K562 (cell line): Measurements from ENCODE around the gene SELENOK. TPM values are rescaled to one million over a fixed set of nuclear protein-coding genes. Genes with fewer than 3 reads are reported as not detected.

Experiments
- ATAC-seq: fragments of 200-7000 bp; cut with Tn5 transposase; 3 replicates; pipeline ENCODE4 v1.9.1; 2020; ENCODE audit warnings: moderate library complexity
- BruUV-seq: library from RNA; stranded (reverse); fragments of 400-500 nt; replicated peaks from 2 replicates; lab custom pipeline; 2021; lab: Mats Ljungman, UMichigan
- CTCF ChIA-PET: fragments of 300-600 bp; formaldehyde crosslinking; extraction: SDS; loops from one replicate; lab custom pipeline; 2021; ENCODE audit warnings: low intra/inter-chr PET ratio; lab: Yijun Ruan, JAX
- POLR2A ChIA-PET: fragments of 300-600, 350-650 bp; sonication (Branson Sonifier 250); formaldehyde crosslinking; extraction: SDS; loops from one replicate; lab custom pipeline; 2021; ENCODE audit warnings: antibody characterized with exemption, inconsistent platforms; lab: Yijun Ruan, JAX
- DNase-seq, 4 experiments: peaks; one replicate each; pipeline versions ENCODE4 v3.0.0 to v3.0.0-alpha.2; 2011 to 2018; ENCODE audit warnings: low spot score in 3 of 4, mixed read lengths in 3 of 4; ENCODE audit errors: extremely low read depth in 1 of 4
- FAIRE-seq: peaks from 2 replicates; lab custom pipeline; 2011; peaks lifted over from hg19 to GRCh38; lab: Jason Lieb, UNC
- H2AFZ ChIP-seq: 2 replicates; pipeline ENCODE4 v1.6.0; 2011; ENCODE audit warnings: low read depth, low read length, control low read depth, inconsistent platforms
- H3K27ac ChIP-seq: fragments of 200-600 bp; 3 replicates; pipeline ENCODE4 v1.8.0; 2011; ENCODE audit warnings: low read depth, mild to moderate bottlenecking, control low read depth, inconsistent platforms, low read length, moderate library complexity, mixed read lengths; ENCODE audit errors: extremely low read depth
- H3K27me3 ChIP-seq, 2 experiments: fragments of 300-600 bp in 1 of 2; 2 replicates in 1 of 2; 3 replicates in 1 of 2; pipeline versions ENCODE4 v1.6.0 to v1.8.0; 2011; ENCODE audit warnings: inconsistent platforms in 2 of 2, low read length in 2 of 2, mild to moderate bottlenecking in 1 of 2, mixed read lengths in 1 of 2, moderate library complexity in 1 of 2; ENCODE audit not compliant: control insufficient read depth in 2 of 2, insufficient read depth in 2 of 2
- H3K36me3 ChIP-seq: fragments of 300-600 bp; 3 replicates; pipeline ENCODE4 v1.8.0; 2011; ENCODE audit warnings: mild to moderate bottlenecking, low read length, inconsistent platforms; ENCODE audit not compliant: control insufficient read depth, insufficient read depth
- H3K4me1 ChIP-seq, 2 experiments: fragments of 200-600 bp in 1 of 2; replicated peaks in 1 of 2; 2 replicates in 1 of 2; 3 replicates in 1 of 2; pipeline versions ENCODE4 v1.5.1 to v1.8.0; 2011; ENCODE audit warnings: inconsistent platforms in 2 of 2, low read length in 2 of 2, mild to moderate bottlenecking in 1 of 2, mixed read lengths in 1 of 2, moderate library complexity in 1 of 2; ENCODE audit not compliant: control insufficient read depth in 2 of 2, insufficient read depth in 2 of 2
- H3K4me2 ChIP-seq: 2 replicates; pipeline ENCODE4 v1.6.1; 2011; ENCODE audit warnings: low read length, control low read depth, inconsistent platforms, mixed read lengths; ENCODE audit not compliant: insufficient read depth
- H3K4me3 ChIP-seq: fragments of 200-600 bp; sonication (generic), shearing (Covaris generic); 2 replicates; pipeline ENCODE4 v1.5.1; 2016; ENCODE audit warnings: control low read depth, inconsistent platforms
- H3K79me2 ChIP-seq: fragments of 200-600 bp; 3 replicates; pipeline ENCODE4 v1.8.0; 2011; ENCODE audit warnings: low read length, inconsistent platforms; ENCODE audit not compliant: control insufficient read depth, insufficient read depth
- H3K9ac ChIP-seq, 2 experiments: 2 replicates each; pipeline versions ENCODE4 v1.6.0 to v1.6.1; 2011; ENCODE audit warnings: low read depth in 2 of 2, low read length in 2 of 2, control low read depth in 1 of 2, inconsistent platforms in 1 of 2, mild to moderate bottlenecking in 1 of 2, mixed read lengths in 1 of 2; ENCODE audit not compliant: insufficient read depth in 1 of 2
- H3K9me1 ChIP-seq: one replicate; pipeline ENCODE4 v1.6.0; 2011; ENCODE audit warnings: inconsistent platforms, mild to moderate bottlenecking, low read length, moderate library complexity; ENCODE audit not compliant: control insufficient read depth, insufficient read depth
- H3K9me3 ChIP-seq: replicated peaks from 2 replicates; pipeline ENCODE4 v1.5.1; 2011; ENCODE audit warnings: low read depth, low read length, inconsistent platforms; ENCODE audit not compliant: control insufficient read depth, insufficient read depth
- H4K20me1 ChIP-seq: replicated peaks from 2 replicates; pipeline ENCODE4 v1.6.1; 2011; ENCODE audit warnings: low read length, inconsistent platforms, mixed read lengths; ENCODE audit not compliant: control insufficient read depth, insufficient read depth
- CBX5 ChIP-seq: IDR thresholded peaks from 2 replicates; pipeline ENCODE4 v1.6.1; 2014; ENCODE audit warnings: low read depth, borderline replicate concordance
- ETS2 ChIP-seq: IDR thresholded peaks from 2 replicates; pipeline ENCODE4 v1.6.1; 2016; ENCODE audit warnings: borderline replicate concordance, missing genetic modification characterization, mild to moderate bottlenecking, moderate library complexity, missing compliant biosample characterization; ENCODE audit not compliant: poor library complexity, severe bottlenecking
- RAD21 ChIP-seq, 2 experiments: fragments of 250-450 bp in 1 of 2; fragments of 450-650 bp in 1 of 2; sonication (Bioruptor Pico) in 1 of 2; formaldehyde crosslinking in 1 of 2; IDR thresholded peaks in 1 of 2; conservative IDR thresholded peaks in 1 of 2; 2 replicates each; pipeline versions ENCODE4 v1.4.0 to v1.8.0; 2020 to 2022; ENCODE audit warnings: mild to moderate bottlenecking in 2 of 2, moderate library complexity in 1 of 2
- SMC3 ChIP-seq: conservative IDR thresholded peaks from 2 replicates; pipeline ENCODE4 v1.6.1; 2011; ENCODE audit warnings: low read depth, low read length, improper control_type of control experiment; ENCODE audit not compliant: insufficient read depth
- ZEB2 ChIP-seq: fragments of 450-650 bp; IDR thresholded peaks from 2 replicates; pipeline ENCODE4 v1.6.1; 2016
- ZNF3 ChIP-seq: fragments of 250-450 bp; sonication (Bioruptor Pico); IDR thresholded peaks from 2 replicates; pipeline ENCODE4 v1.5.0; 2021; ENCODE audit warnings: mild to moderate bottlenecking, moderate library complexity
- ZSCAN29 ChIP-seq: fragments of 450-650 bp; IDR thresholded peaks from 2 replicates; pipeline ENCODE4 v1.6.1; 2017
- WGBS: fragments of 100-300 bp; shearing (Covaris generic); methylation state at CpG from one replicate; pipeline ENCODE4 v1.1.6; 2016; ENCODE audit warnings: low coverage, mixed read lengths; ENCODE audit not compliant: insufficient coverage; ENCODE audit errors: missing lambda C conversion rate; 5-methylcytosine and 5-hydroxymethylcytosine counted together
- in situ Hi-C: fragments of 300-500 bp; cut with MboI; formaldehyde crosslinking; loops from 4 replicates; pipeline ENCODE4 v1.15.0; 2018; ENCODE audit warnings: inconsistent platforms, mixed read lengths
- intact Hi-C: fragments of 100-400 bp; cut with micrococcal nuclease; formaldehyde crosslinking; loops from 2 replicates; pipeline ENCODE4 v1.14.2; 2022
- polyA plus RNA-seq, 8 experiments: library from polyadenylated mRNA; depleted of rRNA in 4 of 8; stranded (reverse) in 5 of 8; unstranded in 3 of 8; fragments of >200 nt; fragmentation: Nextera tagmentation in 2 of 8; fragmentation: Illumina TruSeq in 1 of 8; extraction: Ambion mirVana in 2 of 8; extraction: Trizol in 1 of 8; gene quantifications; 2 replicates each; pipeline versions ENCODE4 v1.2.1 to v1.2.3, GENCODE V29; 2011 to 2014; ENCODE audit warnings: inconsistent platforms in 1 of 8, missing spikeins in 1 of 8
- total RNA-seq, 7 experiments: library from RNA; depleted of rRNA in 6 of 7; stranded (reverse); fragments of >200 nt in 6 of 7; fragmentation: Illumina TruSeq in 2 of 7; extraction: Trizol in 2 of 7; gene quantifications; 2 replicates each; pipeline versions ENCODE4 v1.2.1 to v1.2.3, GENCODE V29; 2011 to 2021; ENCODE audit warnings: low replicate concordance in 1 of 7
- TF ChIP-seq, protein P1 (sequence below): fragments of 250-450 bp; sonication (Bioruptor Pico); IDR thresholded peaks from 2 replicates; pipeline ENCODE4 v1.8.0; 2022; ENCODE audit warnings: inconsistent platforms
- TF ChIP-seq, protein P2 (sequence below): sonication (generic); formaldehyde crosslinking; IDR thresholded peaks from 2 replicates; pipeline ENCODE4 v1.8.1; 2023; ENCODE audit warnings: mild to moderate bottlenecking, missing genetic modification reagents, moderate library complexity
- TF ChIP-seq, protein P3 (sequence below), 2 experiments: fragments of 250-450 bp in 1 of 2; fragments of 450-650 bp in 1 of 2; sonication (Bioruptor Pico) in 1 of 2; IDR thresholded peaks; 2 replicates each; pipeline versions ENCODE4 v1.6.1 to v1.8.0; 2016 to 2021; ENCODE audit warnings: mild to moderate bottlenecking in 2 of 2, moderate library complexity in 2 of 2, missing compliant biosample characterization in 1 of 2, missing genetic modification characterization in 1 of 2
- TF ChIP-seq, protein P4 (sequence below): fragments of 250-450 bp; sonication (Bioruptor Pico); IDR thresholded peaks from 2 replicates; pipeline ENCODE4 v1.4.0; 2020
- TF ChIP-seq, protein P5 (sequence below): fragments of 450-650 bp; formaldehyde crosslinking; IDR thresholded peaks from 2 replicates; pipeline ENCODE4 v1.4.0; 2020; ENCODE audit warnings: mild to moderate bottlenecking, moderate library complexity
- TF ChIP-seq, protein P6 (sequence below), 3 experiments: IDR thresholded peaks in 2 of 3; conservative IDR thresholded peaks in 1 of 3; 2 replicates each; pipeline ENCODE4 v1.5.1; 2011 to 2012; ENCODE audit warnings: low read length in 3 of 3, mild to moderate bottlenecking in 3 of 3, control low read depth in 2 of 3, improper control_type of control experiment in 1 of 3, inconsistent platforms in 1 of 3, low read depth in 1 of 3, mixed read lengths in 1 of 3, moderate library complexity in 1 of 3; ENCODE audit not compliant: insufficient read depth in 2 of 3

SELENOK gene
- total and polyA plus RNA-seq, 9 of the 15 experiments (the other 6 are each of a cell fraction or from before 2014, with no cell fraction given): 18.3 to 164 (median 34.8) TPM

DNA sequence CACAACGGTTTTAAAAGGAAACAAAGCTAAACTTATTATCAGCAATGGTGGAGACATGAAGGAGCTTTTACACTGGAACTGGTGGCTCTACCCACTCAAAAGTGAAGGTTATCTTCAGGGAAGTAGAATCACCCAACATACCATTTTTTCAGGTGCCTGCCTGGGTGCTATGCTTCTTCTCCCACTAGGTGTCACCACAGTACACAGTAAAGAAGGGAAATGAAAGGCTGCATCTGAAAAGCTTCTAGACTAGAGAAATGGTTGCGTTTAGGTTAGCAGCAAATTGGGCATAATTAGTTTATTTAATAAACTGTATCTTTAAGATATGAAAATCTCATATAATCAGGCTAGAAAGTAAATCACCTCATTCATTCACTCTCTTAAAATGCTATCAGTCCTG, 47.0 kb upstream of the SELENOK start:
- peak; percentile 48 for FAIRE-seq
- Histone ChIP-seq H4K20me1 (no peaks in the 10 kb centered on the region), H3K9me3 (no peaks in the 10 kb centered on the region), H2AFZ (no peak overlapping the region), H3K27me3 (no peaks in the 10 kb centered on the region), H3K4me2 (no peak overlapping the region), H3K4me1 (no peaks in the 10 kb centered on the region), H3K27ac (no peak overlapping the region), H3K36me3 (no peaks in the 10 kb centered on the region), H3K9me1 (no peaks in the 10 kb centered on the region), H3K9ac (no peak overlapping the region), H3K4me3 (no peak overlapping the region), H3K79me2 (no peaks in the 10 kb centered on the region)
- DNase-seq: peak; percentile 24 to 48 (median 30)
- in situ Hi-C loops: no loop called here
- BruUV-seq: no TSS peak
- POLR2A ChIA-PET: interaction anchor here (0.7 to 0.9 kb wide), 2 partner anchors 11 to 141 kb away, joined by 3 read pairs; no protein-coding TSS in a partner anchor
- CTCF ChIA-PET: no interaction called here
- WGBS: 0% methylated on average over 2 of the region's 2 CpGs
- ATAC-seq: peak; percentile 77
- intact Hi-C loops: loop anchor here (5.0 kb wide), 1 partner anchor 489 kb away; no protein-coding TSS in a partner anchor
- TF ChIP-seq, protein P1, sequence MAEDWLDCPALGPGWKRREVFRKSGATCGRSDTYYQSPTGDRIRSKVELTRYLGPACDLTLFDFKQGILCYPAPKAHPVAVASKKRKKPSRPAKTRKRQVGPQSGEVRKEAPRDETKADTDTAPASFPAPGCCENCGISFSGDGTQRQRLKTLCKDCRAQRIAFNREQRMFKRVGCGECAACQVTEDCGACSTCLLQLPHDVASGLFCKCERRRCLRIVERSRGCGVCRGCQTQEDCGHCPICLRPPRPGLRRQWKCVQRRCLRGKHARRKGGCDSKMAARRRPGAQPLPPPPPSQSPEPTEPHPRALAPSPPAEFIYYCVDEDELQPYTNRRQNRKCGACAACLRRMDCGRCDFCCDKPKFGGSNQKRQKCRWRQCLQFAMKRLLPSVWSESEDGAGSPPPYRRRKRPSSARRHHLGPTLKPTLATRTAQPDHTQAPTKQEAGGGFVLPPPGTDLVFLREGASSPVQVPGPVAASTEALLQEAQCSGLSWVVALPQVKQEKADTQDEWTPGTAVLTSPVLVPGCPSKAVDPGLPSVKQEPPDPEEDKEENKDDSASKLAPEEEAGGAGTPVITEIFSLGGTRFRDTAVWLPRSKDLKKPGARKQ (CRISPR knock-in tag): no peak
- TF ChIP-seq ZSCAN29 (no peak), SMC3 (0 out of 2 replicates have a peak, but pooled peaks have one; percentile 31), RAD21 (CRISPR knock-in tag; conservative IDR thresholded peaks at IDR 0.05 in 1 of 2, IDR thresholded peaks at IDR 0.05 in 1 of 2) (peak; percentile 57 to 70), CBX5 (no peak), ZEB2 (no peak), ETS2 (tag) (no peak), ZNF3 (no peak)
- TF ChIP-seq, protein P2, sequence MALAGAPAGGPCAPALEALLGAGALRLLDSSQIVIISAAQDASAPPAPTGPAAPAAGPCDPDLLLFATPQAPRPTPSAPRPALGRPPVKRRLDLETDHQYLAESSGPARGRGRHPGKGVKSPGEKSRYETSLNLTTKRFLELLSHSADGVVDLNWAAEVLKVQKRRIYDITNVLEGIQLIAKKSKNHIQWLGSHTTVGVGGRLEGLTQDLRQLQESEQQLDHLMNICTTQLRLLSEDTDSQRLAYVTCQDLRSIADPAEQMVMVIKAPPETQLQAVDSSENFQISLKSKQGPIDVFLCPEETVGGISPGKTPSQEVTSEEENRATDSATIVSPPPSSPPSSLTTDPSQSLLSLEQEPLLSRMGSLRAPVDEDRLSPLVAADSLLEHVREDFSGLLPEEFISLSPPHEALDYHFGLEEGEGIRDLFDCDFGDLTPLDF: no peak
- TF ChIP-seq, protein P3, sequence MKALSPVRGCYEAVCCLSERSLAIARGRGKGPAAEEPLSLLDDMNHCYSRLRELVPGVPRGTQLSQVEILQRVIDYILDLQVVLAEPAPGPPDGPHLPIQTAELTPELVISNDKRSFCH (CRISPR knock-in tag; IDR thresholded peaks at IDR 0.05): no peak
- TF ChIP-seq, protein P3 (tag; IDR thresholded peaks at IDR 0.05): no peak
- TF ChIP-seq, protein P4, sequence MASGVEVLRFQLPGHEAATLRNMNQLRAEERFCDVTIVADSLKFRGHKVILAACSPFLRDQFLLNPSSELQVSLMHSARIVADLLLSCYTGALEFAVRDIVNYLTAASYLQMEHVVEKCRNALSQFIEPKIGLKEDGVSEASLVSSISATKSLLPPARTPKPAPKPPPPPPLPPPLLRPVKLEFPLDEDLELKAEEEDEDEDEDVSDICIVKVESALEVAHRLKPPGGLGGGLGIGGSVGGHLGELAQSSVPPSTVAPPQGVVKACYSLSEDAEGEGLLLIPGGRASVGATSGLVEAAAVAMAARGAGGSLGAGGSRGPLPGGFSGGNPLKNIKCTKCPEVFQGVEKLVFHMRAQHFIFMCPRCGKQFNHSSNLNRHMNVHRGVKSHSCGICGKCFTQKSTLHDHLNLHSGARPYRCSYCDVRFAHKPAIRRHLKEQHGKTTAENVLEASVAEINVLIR: no peak
- TF ChIP-seq, protein P5, sequence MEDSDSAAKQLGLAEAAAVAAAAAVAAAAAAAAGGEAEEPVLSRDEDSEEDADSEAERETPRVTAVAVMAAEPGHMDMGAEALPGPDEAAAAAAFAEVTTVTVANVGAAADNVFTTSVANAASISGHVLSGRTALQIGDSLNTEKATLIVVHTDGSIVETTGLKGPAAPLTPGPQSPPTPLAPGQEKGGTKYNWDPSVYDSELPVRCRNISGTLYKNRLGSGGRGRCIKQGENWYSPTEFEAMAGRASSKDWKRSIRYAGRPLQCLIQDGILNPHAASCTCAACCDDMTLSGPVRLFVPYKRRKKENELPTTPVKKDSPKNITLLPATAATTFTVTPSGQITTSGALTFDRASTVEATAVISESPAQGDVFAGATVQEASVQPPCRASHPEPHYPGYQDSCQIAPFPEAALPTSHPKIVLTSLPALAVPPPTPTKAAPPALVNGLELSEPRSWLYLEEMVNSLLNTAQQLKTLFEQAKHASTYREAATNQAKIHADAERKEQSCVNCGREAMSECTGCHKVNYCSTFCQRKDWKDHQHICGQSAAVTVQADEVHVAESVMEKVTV (CRISPR knock-in tag): no peak
- TF ChIP-seq, protein P6, sequence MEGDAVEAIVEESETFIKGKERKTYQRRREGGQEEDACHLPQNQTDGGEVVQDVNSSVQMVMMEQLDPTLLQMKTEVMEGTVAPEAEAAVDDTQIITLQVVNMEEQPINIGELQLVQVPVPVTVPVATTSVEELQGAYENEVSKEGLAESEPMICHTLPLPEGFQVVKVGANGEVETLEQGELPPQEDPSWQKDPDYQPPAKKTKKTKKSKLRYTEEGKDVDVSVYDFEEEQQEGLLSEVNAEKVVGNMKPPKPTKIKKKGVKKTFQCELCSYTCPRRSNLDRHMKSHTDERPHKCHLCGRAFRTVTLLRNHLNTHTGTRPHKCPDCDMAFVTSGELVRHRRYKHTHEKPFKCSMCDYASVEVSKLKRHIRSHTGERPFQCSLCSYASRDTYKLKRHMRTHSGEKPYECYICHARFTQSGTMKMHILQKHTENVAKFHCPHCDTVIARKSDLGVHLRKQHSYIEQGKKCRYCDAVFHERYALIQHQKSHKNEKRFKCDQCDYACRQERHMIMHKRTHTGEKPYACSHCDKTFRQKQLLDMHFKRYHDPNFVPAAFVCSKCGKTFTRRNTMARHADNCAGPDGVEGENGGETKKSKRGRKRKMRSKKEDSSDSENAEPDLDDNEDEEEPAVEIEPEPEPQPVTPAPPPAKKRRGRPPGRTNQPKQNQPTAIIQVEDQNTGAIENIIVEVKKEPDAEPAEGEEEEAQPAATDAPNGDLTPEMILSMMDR (IDR thresholded peaks at IDR 0.05 in 2 of 3, conservative IDR thresholded peaks at IDR 0.05 in 1 of 3; ENCODE audit: insufficient read depth in 2 of 3, low read depth in 1 of 3, low read length in 3 of 3): peak; percentile 46 to 63 (median 61)
